ENCODE measurements around the gene PSMD8.

GRCh38 chr19:38361633-38362075 is 12.7 kb upstream of the PSMD8 start:
- peak in 1 of 2 donors; percentile 10 for TF ChIP-seq CTCF (IDR thresholded peaks at IDR 0.05; ENCODE audit: extremely low read depth in 1 of 2, insufficient read depth in 1 of 2, low read depth in 1 of 2, low read length in 2 of 2)
- no peak for TF ChIP-seq FOS (IDR thresholded peaks at IDR 0.05; ENCODE audit: borderline replicate concordance, insufficient read depth, low read length)
- TF ChIP-seq GATA2 (IDR thresholded peaks at IDR 0.05; ENCODE audit: insufficient read depth, insufficient read length, low read depth, low read length): no peak
- no peak for TF ChIP-seq POLR2A (IDR thresholded peaks at IDR 0.05; ENCODE audit: low read depth, low read length)
